H1 (cell line): ENCODE data around the gene EIF2A. TPM values are rescaled to one million over a fixed set of nuclear protein-coding genes. Genes with fewer than 3 reads are reported as not detected.

Experiments
- ASH2L ChIP-seq: fragments of 200-600, 300-600 bp; sonication (generic); IDR thresholded peaks from one replicate; pipeline ENCODE4 v1.7.1; 2017; ENCODE audit warnings: low read length
- CHD7 ChIP-seq: fragments of 300-600 bp; sonication (generic); IDR thresholded peaks from 2 replicates; pipeline ENCODE4 v1.7.1; 2012; ENCODE audit warnings: low read length, moderate library complexity, mild to moderate bottlenecking, inconsistent platforms; ENCODE audit not compliant: insufficient replicate concordance
- CTCF ChIP-seq, 3 experiments: IDR thresholded peaks; 1 replicate in 2 of 3; 2 replicates in 1 of 3; pipeline versions ENCODE4 v1.5.1 to v1.6.1; 2011; ENCODE audit warnings: low read length in 3 of 3, mild to moderate bottlenecking in 3 of 3, inconsistent platforms in 2 of 3, low read depth in 1 of 3, moderate library complexity in 1 of 3; ENCODE audit not compliant: insufficient read depth in 1 of 3; ENCODE audit errors: control extremely low read depth in 1 of 3
- JUN ChIP-seq: IDR thresholded peaks from 2 replicates; pipeline ENCODE4 v1.6.1; 2011; ENCODE audit warnings: low read depth, mild to moderate bottlenecking, improper control_type of control experiment, low read length
- TBP ChIP-seq: IDR thresholded peaks from 2 replicates; pipeline ENCODE4 v1.6.1; 2011; ENCODE audit warnings: low read depth, low read length, improper control_type of control experiment
- TEAD4 ChIP-seq: IDR thresholded peaks from 2 replicates; pipeline ENCODE4 v1.6.1; 2012; ENCODE audit warnings: low read depth, low read length, inconsistent platforms, mixed read lengths
- polyA plus RNA-seq, 7 experiments: library from polyadenylated mRNA; depleted of rRNA in 3 of 7; stranded (reverse) in 5 of 7; unstranded in 2 of 7; fragments of >200 nt in 5 of 7; fragments of 200-250 nt in 2 of 7; gene quantifications; 1 replicate in 5 of 7; 2 replicates in 1 of 7; 4 replicates in 1 of 7; pipeline versions ENCODE4 v1.2.1 to v1.2.3, GENCODE V29; 2011 to 2013; ENCODE audit warnings: missing spikeins in 2 of 7, mixed read lengths in 2 of 7
- total RNA-seq: library from RNA; stranded (reverse); fragmentation: NEBNext Ultra II Directional; extraction: Animal tissue kit (Norgen Biotek cat#: 25700); gene quantifications from 2 replicates; pipeline ENCODE4 v1.2.1, GENCODE V29; 2021

The EIF2A gene
- total and polyA plus RNA-seq, 2 of the 8 experiments (the other 6 are each of a cell fraction or from before 2014, with no cell fraction given) = 59.3 to 91.6 TPM

DNA sequence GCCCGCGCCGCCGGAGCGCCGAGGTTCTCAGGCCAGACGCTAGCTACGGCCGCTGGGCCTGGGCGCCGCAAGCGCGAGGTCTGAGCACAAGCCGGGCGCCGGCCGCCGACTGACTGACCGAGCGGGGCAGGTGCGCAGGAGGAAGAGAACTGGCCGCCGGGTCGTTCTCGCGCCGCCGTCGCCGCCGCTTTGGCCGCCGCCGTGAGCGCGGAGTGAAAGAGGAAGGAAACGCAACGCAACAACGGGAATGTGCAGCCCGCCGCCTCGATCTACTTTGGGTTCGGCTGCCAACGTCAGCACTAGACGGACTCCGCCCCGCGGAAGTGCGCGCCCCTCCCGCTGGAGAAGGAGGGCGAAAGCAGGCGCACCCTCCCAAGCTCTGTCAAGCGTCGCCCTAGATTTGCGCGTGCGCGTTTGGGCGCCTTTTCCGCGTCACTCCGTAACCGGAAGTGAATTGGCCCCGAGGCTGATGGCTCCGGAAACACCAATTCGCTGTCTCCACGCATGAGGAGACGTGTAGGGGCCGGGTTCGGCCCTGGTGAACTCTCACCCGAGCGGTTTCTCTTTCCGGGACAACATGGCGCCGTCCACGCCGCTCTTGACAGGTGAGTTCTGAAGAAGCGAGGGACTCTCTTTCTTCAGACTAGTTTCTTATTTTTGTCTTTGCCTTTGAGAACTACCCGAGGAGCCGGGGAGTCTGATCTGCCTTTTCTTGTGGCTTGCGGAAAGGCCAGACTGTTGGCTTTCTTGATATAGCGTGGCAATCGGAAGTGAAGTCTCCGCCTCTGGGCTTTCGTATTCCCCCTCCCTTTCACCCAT is at the start of gene EIF2A, which contains the start of gene SERP1 (continued):
- no peak for TF ChIP-seq CHD7
- TF ChIP-seq TEAD4 = peak; percentile 6; the same call in 1 of the 2 replicates
- TF ChIP-seq CTCF (IDR thresholded peaks at IDR 0.05; ENCODE audit: control extremely low read depth in 1 of 3, insufficient read depth in 1 of 3, low read depth in 1 of 3, low read length in 3 of 3) = 0 out of 4 replicates have a peak, but pooled peaks of 1 of the 3 experiments have one; percentile 1
- TF ChIP-seq TBP = peak; percentile 75
- TF ChIP-seq JUN = no peak
- peak; percentile 96 for TF ChIP-seq ASH2L
